ENCODE data around the gene UFD1. TPM values are rescaled to one million over a fixed set of nuclear protein-coding genes. Genes with fewer than 3 reads are reported as not detected.
A peak's percentile ranks its signal among the peaks of the same experiment; 100 is the strongest.
"Not testable (repeated sequence)": the region's sequence is repeated elsewhere in the genome, so short reads cannot be mapped to it uniquely, and the experiment has no call there.

Gene UFD1
- polyA plus RNA-seq, 1 of the 3 experiments (the other 2 are of a cell fraction) = 111 TPM

DNA sequence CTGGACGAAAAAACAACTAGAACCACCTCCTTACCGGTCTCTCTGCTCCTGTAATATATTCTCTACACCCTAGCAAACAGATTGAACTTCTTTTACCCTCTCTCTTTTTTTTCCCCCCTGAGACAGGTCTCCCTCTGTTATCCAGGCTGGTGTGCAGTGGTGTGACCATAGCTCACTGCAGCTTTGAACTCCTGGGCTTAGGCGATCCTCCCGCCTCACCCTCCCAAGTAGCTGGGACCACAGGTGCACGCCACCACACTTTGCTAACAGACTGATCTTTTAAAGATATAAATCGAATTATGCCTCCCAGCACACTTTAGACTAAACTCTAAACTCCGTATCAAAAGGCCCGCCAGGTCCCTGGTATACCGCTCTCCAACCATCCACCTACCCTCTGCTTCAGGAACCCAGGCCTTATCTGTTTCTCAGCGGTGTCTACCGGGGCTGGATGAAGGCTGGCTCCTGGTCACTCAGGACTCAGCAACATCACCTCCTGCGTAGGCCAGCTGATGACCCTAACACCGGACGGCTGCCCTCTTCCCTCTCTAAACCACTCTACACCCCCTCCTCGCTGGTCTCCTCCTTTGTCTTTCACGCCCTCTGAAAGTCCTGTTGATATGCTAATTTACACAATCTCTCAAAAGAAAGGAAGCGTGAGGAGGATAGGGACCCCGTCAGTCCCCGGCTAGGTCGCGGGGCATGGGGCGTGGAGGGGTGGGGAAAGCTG lies 32.2 kb downstream of the UFD1 start:
- H3K9ac ChIP-seq = peak overlapping the region; percentile 90
- peak overlapping the region; percentile 85; the same call in 1 of the 2 replicates for H2AFZ ChIP-seq (ENCODE audit: low read depth)
- peaks cover 57% of the 10 kb centered on the region for H3K79me2 ChIP-seq (ENCODE audit: insufficient read depth)
- no peaks in the 10 kb centered on the region for H3K27me3 ChIP-seq (ENCODE audit: insufficient read depth)
- WGBS (ENCODE audit: low lambda C conversion rate) = 26% methylated on average over 21 of the region's 22 CpGs
- peak overlapping the region; percentile 85 for H3K4me2 ChIP-seq
- peak overlapping the region; percentile 41 to 86 for H3K27ac ChIP-seq (ENCODE audit: low read depth in 2 of 2, low read length in 1 of 2)
- 0 out of 2 replicates have a peak, but pooled peaks cover 11% of the 10 kb centered on the region for H4K20me1 ChIP-seq (ENCODE audit: insufficient read depth)
- H3K4me3 ChIP-seq (ENCODE audit: low read depth in 2 of 2, low read length in 1 of 2) = peak overlapping the region; percentile 75 to 87
- H3F3A ChIP-seq (replicated peaks; ENCODE audit: insufficient read depth) = peaks cover 9% of the 10 kb centered on the region
- no peak for DNase-seq
- H3K4me1 ChIP-seq (ENCODE audit: control insufficient read depth in 1 of 2, insufficient read depth in 2 of 2, low read depth in 1 of 2, low read length in 1 of 2) = peaks cover 0 to 19% of the 10 kb centered on the region in 2 experiments; a peak in 1 of 4 replicates
- H3K9me3 ChIP-seq = no peaks in the 10 kb centered on the region
- POLR2A ChIA-PET = interaction anchor here (0.7 to 1.2 kb wide), 3 partner anchors 11 to 42 kb away, joined by 3 to 11 read pairs (median 3); partner anchors contain the start of gene MRPL40
- peaks cover 11 to 46% of the 10 kb centered on the region in 2 experiments for H3K36me3 ChIP-seq (replicated peaks in 1 of 2; ENCODE audit: control insufficient read depth in 1 of 2, insufficient read depth in 2 of 2, low read length in 1 of 2)
- TF ChIP-seq FOXM1 (IDR thresholded peaks at IDR 0.05; ENCODE audit: low read depth) (no peak), EZH2phosphoT487 (IDR thresholded peaks at IDR 0.05; ENCODE audit: borderline replicate concordance, low read depth) (no peak)
- H3K9me2 ChIP-seq = no peaks in the 10 kb centered on the region
- CTCF ChIA-PET = interaction anchor here (0.9 to 1.7 kb wide), 5 partner anchors 12 to 301 kb away, joined by 3 to 7 read pairs (median 4); no protein-coding TSS in a partner anchor

DNA sequence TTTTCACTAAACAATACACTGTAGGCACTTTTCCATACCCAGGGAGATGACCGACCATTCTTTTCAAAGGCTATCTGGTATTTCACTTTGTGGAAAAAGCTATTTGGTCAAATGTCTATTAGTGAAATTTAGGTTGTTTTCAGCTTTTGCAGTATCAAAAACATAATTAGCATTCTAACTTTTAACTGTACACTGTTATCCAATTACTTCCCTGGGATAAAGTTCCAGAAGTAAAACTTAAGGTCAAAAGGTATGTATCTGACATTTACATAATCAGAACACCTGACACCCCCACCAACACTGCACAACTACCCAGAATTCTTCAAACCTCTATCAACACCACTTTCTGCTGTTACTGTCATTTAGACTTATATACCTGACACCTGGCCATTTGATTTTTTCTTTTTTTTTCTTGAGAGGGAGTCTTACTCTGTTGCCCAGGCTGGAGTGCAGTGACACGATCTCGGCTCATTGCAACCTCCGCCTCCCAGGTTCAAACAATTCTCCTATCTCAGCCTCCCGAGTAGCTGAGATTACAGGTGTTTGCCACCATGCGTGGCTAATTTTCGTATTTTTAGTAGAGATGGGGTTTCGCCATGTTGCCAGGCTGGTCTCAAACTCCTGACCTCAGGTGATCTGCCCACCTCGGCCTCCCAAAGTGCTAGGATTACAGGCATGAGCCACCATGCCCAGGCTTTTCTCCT lies 33.6 kb downstream of the UFD1 start:
- H3K27me3 ChIP-seq (ENCODE audit: insufficient read depth); H3K9ac ChIP-seq; POLR2A ChIA-PET; H3K9me3 ChIP-seq; H3F3A ChIP-seq (replicated peaks; ENCODE audit: insufficient read depth); H3K27ac ChIP-seq (ENCODE audit: low read depth in 2 of 2, low read length in 1 of 2); H3K4me3 ChIP-seq (ENCODE audit: low read depth in 2 of 2, low read length in 1 of 2); DNase-seq; H2AFZ ChIP-seq (ENCODE audit: low read depth); H3K9me2 ChIP-seq; H3K4me2 ChIP-seq: not testable (repeated sequence)
- Histone ChIP-seq H4K20me1 (ENCODE audit: insufficient read depth) (0 out of 2 replicates have a peak, but pooled peaks cover 11% of the 10 kb centered on the region), H3K36me3 (replicated peaks in 1 of 2; ENCODE audit: control insufficient read depth in 1 of 2, insufficient read depth in 2 of 2, low read length in 1 of 2) (peaks cover 0 to 35% of the 10 kb centered on the region in 2 experiments), H3K79me2 (ENCODE audit: insufficient read depth) (peaks cover 61% of the 10 kb centered on the region), H3K4me1 (ENCODE audit: control insufficient read depth in 1 of 2, insufficient read depth in 2 of 2, low read depth in 1 of 2, low read length in 1 of 2) (peaks cover 0 to 19% of the 10 kb centered on the region in 2 experiments; a peak in 1 of 4 replicates)
- CTCF ChIA-PET = interaction anchor here (1.0 to 2.2 kb wide), 2 partner anchors 15 to 185 kb away, joined by 3 to 7 read pairs; no protein-coding TSS in a partner anchor
- WGBS (ENCODE audit: low lambda C conversion rate) = 98% methylated on average over 9 of the region's 9 CpGs

- Histone ChIP-seq H3F3A (replicated peaks; ENCODE audit: insufficient read depth) (no peaks in the 10 kb centered on the region), H3K27ac (ENCODE audit: low read depth in 2 of 2, low read length in 1 of 2) (no peak overlapping the region), H3K4me2 (no peak overlapping the region), H3K9ac (no peak overlapping the region), H3K27me3 (ENCODE audit: insufficient read depth) (no peaks in the 10 kb centered on the region), H3K36me3 (replicated peaks in 1 of 2; ENCODE audit: control insufficient read depth in 1 of 2, insufficient read depth in 2 of 2, low read length in 1 of 2) (peaks cover 0 to 24% of the 10 kb centered on the region in 2 experiments), H4K20me1 (ENCODE audit: insufficient read depth) (0 out of 2 replicates have a peak, but pooled peaks cover 11% of the 10 kb centered on the region), H3K9me3 (no peaks in the 10 kb centered on the region), H3K4me1 (ENCODE audit: control insufficient read depth in 1 of 2, insufficient read depth in 2 of 2, low read depth in 1 of 2, low read length in 1 of 2) (peaks cover 0 to 15% of the 10 kb centered on the region in 2 experiments; a peak in 1 of 4 replicates), H3K79me2 (ENCODE audit: insufficient read depth) (peaks cover 66% of the 10 kb centered on the region), H2AFZ (ENCODE audit: low read depth) (no peak overlapping the region), H3K4me3 (ENCODE audit: low read depth in 2 of 2, low read length in 1 of 2) (no peak overlapping the region), H3K9me2 (no peaks in the 10 kb centered on the region)
- no peak for TF ChIP-seq RCOR1 (IDR thresholded peaks at IDR 0.05; ENCODE audit: low read length)
- no peak for TF ChIP-seq SMC3 (IDR thresholded peaks at IDR 0.05; ENCODE audit: low read depth, low read length)
- TF ChIP-seq, protein P1, sequence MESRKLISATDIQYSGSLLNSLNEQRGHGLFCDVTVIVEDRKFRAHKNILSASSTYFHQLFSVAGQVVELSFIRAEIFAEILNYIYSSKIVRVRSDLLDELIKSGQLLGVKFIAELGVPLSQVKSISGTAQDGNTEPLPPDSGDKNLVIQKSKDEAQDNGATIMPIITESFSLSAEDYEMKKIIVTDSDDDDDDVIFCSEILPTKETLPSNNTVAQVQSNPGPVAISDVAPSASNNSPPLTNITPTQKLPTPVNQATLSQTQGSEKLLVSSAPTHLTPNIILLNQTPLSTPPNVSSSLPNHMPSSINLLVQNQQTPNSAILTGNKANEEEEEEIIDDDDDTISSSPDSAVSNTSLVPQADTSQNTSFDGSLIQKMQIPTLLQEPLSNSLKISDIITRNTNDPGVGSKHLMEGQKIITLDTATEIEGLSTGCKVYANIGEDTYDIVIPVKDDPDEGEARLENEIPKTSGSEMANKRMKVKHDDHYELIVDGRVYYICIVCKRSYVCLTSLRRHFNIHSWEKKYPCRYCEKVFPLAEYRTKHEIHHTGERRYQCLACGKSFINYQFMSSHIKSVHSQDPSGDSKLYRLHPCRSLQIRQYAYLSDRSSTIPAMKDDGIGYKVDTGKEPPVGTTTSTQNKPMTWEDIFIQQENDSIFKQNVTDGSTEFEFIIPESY (IDR thresholded peaks at IDR 0.05; ENCODE audit: borderline replicate concordance, low read depth) = no peak
- no peak for TF ChIP-seq EZH2phosphoT487 (IDR thresholded peaks at IDR 0.05; ENCODE audit: borderline replicate concordance, low read depth)
- TF ChIP-seq YY1 (IDR thresholded peaks at IDR 0.05; ENCODE audit: low read depth) = no peak
- TF ChIP-seq TCF12 (IDR thresholded peaks at IDR 0.05) = no peak
- no peak for TF ChIP-seq RAD21 (IDR thresholded peaks at IDR 0.05; ENCODE audit: low read length)
- TF ChIP-seq TEAD4 (IDR thresholded peaks at IDR 0.05; ENCODE audit: borderline replicate concordance, insufficient read depth) = no peak
- TF ChIP-seq EP300 (IDR thresholded peaks at IDR 0.05; ENCODE audit: borderline replicate concordance in 1 of 2, low read depth in 1 of 2, low read length in 1 of 2) = no peak
- no peak for TF ChIP-seq GATA2 (CRISPR knock-in tag; IDR thresholded peaks at IDR 0.05)
- TF ChIP-seq MXI1 (IDR thresholded peaks at IDR 0.05; ENCODE audit: low read depth, low read length) = no peak
- ChIA-PET POLR2A (interaction anchor here (1.2 kb wide), 1 partner anchor 12 kb away, joined by 3 read pairs; the partner anchor contains the start of gene MRPL40), CTCF (interaction anchor here (1.1 to 2.2 kb wide), 2 partner anchors 15 to 186 kb away, joined by 3 to 7 read pairs; no protein-coding TSS in a partner anchor)
- DNase-seq = no peak
- WGBS (ENCODE audit: low lambda C conversion rate) = 67% methylated on average over 4 of the region's 7 CpGs
Observed at GRCh38 chr22:19443544-19444211, 35.3 kb downstream of the UFD1 start.

All from SK-N-SH (cell line).